Measurements from ENCODE around the gene MMEL1.

GRCh38 chr1:2624735-2625300 lies 8.0 kb downstream of the MMEL1 start:
- TF ChIP-seq MXI1 (IDR thresholded peaks at IDR 0.05; ENCODE audit: low read depth, low read length), result no peak
- TF ChIP-seq CTCF (IDR thresholded peaks at IDR 0.05), result no peak
- TF ChIP-seq POLR2AphosphoS5 (IDR thresholded peaks at IDR 0.05; ENCODE audit: low read depth, low read length), result no peak
- TF ChIP-seq USF1 (IDR thresholded peaks at IDR 0.05; ENCODE audit: borderline replicate concordance, low read depth), result no peak
- TF ChIP-seq REST (IDR thresholded peaks at IDR 0.05; ENCODE audit: low read depth, low read length), result no peak
- TF ChIP-seq NFIC (IDR thresholded peaks at IDR 0.05; ENCODE audit: borderline replicate concordance), result no peak
- no peak for TF ChIP-seq USF2 (IDR thresholded peaks at IDR 0.05; ENCODE audit: borderline replicate concordance, low read depth, low read length)
- no peak for TF ChIP-seq EP300 (IDR thresholded peaks at IDR 0.05; ENCODE audit: borderline replicate concordance in 1 of 2, low read depth in 1 of 2, low read length in 1 of 2)
- TF ChIP-seq MAX (IDR thresholded peaks at IDR 0.05; ENCODE audit: low read depth), result no peak
- no peak for TF ChIP-seq RAD21 (IDR thresholded peaks at IDR 0.05; ENCODE audit: low read length)
- no peak for TF ChIP-seq MEF2A (IDR thresholded peaks at IDR 0.05; ENCODE audit: borderline replicate concordance, low read depth)
- TF ChIP-seq FOXJ3 (CRISPR knock-in tag; IDR thresholded peaks at IDR 0.05), result no peak
- no peak for TF ChIP-seq IRF3 (IDR thresholded peaks at IDR 0.05; ENCODE audit: low read depth, low read length)
